Cardiac septum (tissue), 1 donor: ENCODE results near the gene SOS1. TPM values are rescaled to one million over a fixed set of nuclear protein-coding genes. Genes with fewer than 3 reads are reported as not detected.
"Not testable (repeated sequence)": the region's sequence is repeated elsewhere in the genome, so short reads cannot be mapped to it uniquely, and the experiment has no call there.

Experiments used
- DNase-seq: peaks from one replicate; pipeline ENCODE4 v3.0.0-alpha.2; 2020; ENCODE audit warnings: low spot score
- intact Hi-C: fragments of 100-400 bp; cut with DNase I; formaldehyde crosslinking; loops from one replicate; pipeline ENCODE4 v1.14.0; 2022
- total RNA-seq: library from RNA; stranded (reverse); fragmentation: NEBNext Ultra II Directional; extraction: Animal tissue kit (Norgen Biotek cat#: 25700); gene quantifications from one replicate; pipeline ENCODE4 v1.2.1, GENCODE V29; 2021
- donor health status: DM: no; HTN: no; CAD: no.

SOS1 gene
- total RNA-seq, 1 donor from 2014 or later, result 27.3 TPM

DNA sequence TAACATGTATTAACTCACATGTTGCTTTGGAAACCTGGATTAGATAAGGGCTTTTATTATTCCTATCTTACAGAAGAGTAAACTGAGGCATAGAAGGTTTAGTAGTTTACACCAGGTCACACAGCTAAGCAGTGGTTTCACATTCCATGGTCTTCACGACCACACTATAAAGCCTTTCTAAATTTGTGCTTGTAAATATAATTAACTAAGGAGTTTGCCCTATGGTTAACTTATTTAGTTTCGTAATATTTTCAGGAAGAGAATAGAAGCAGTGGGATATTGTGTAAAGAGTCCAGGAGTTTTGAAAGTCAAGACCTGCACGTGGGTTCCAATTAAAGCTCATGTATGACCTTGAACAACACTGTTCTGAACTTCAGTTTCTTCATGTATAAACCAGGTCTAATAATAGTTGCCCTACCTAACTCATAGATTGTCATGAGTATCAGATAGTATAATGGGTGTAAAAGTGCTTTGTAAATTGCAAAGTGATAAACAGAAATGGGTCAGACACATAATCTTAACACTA, 19.5 kb upstream of the SOS1 start:
- intact Hi-C loops, result no loop called here
- DNase-seq, result no peak

DNA sequence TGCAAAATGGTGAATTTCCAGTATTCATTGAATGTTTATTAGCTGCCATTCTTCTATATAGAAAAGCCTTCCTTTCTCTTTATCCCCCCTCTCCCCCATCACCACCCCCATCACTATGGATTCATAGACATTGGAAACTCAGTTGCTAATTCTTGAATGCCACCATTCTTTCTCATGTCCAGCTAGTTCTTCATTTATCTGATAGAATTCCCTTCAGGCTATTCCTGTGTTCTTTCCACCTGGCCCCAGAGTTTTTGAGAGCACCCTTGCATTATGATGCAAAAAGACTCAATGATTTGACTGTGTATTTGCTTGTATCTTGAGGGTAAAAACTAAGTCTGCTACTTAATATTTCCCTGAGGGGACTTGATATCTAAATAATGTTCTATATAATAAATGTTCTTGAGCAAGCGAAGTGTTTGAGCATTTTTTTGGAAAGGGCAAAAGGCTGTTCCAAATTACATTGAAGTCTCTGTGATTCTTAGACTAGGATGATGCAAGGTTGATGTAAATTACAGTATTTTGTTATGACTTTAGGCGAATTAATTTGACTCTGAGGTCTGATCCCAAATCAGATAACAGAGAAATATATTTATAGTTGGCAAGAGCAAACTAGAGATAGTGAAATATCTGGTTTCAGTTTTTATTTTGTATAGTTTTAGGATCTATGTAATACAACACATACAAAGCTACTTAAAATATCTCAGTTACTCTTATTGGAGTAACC, 18.8 kb upstream of the SOS1 start:
- no peak for DNase-seq
- intact Hi-C loops, result no loop called here

DNA sequence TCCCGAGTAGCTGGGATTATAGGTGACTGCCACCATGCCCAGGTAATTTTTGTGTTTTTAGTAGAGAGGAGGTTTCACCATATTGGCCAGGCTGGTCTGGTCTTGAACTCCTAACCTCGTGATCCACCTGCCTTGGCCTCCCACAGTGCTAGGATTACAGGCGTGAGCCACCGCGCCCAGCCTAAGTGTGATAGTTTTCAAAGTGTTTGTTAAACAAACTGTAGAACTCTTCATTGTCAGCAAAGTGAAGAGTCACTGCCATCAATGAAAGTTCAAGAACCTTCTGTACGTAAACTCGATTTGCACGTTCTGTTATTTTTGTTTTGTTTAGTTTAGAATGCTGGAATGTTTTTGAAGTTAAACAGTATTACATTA, 18.0 kb upstream of the SOS1 start:
- no peak for DNase-seq
- intact Hi-C loops, result no loop called here

DNA sequence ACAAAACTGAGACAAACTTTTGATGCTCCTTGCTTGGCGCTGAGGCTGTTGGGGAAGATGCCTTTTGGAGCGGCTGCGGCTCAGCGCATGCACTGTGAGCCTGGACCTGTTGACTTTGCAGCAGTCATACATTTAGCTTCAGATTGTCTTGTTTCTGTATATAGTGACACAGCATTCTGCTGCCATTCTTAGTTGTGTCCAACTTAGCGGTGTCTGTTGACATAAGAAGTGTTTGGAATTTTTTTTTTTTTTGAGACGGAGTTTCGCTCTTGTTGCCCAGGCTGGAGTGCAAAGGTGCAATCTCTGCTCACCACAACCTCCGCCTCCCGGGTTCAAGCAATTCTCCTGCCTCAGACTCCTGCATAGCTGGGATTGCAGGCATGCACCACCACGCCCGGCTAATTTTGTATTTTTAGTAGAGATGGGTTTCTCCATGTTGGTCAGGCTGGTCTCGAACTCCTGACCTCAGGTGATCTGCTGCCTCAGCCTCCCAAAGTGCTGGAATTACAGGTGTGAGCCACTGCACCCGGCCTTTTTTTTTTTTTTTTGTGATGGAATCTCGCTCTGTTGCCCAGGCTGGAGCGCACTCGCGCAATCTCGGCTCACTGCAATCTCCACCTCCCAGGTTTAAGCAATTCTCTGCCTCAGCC, 17.5 kb upstream of the SOS1 start:
- DNase-seq, intact Hi-C loops: not testable (repeated sequence)

- DNase-seq, result no peak
- intact Hi-C loops, result no loop called here
Measured at GRCh38 chr2:39136799-39137198, 15.9 kb upstream of the SOS1 start.

DNA sequence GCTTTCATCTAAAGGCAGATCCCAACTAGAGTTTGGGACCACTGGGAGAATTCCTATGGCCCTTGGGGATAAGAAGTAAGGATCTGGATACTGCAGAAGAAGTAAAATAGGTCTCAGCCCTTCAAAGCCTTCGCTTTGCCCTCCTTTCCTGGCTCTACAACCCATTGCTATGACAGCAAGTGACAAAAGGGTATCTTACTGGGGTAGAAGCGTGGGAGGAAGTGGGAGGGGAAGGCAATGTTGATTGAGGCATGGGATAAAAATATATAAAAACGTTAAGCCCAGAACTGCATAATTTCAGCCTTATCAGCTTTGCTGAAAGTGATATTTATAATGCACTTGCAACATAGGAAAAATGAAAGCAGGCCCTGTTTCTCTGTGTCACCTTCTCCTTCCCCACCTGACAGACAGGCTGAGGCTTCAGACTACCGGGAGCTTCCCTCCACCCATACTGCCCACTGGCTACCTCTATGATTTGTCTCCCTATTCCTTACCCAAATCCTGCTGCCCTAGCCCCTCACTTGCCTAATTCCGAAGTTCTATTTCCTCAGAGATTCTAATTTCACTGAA, 14.9 kb upstream of the SOS1 start:
- DNase-seq, result no peak
- intact Hi-C loops, result no loop called here

- DNase-seq, result no peak
- intact Hi-C loops, result no loop called here
Measured at GRCh38 chr2:39133215-39133851, 12.5 kb upstream of the SOS1 start.

GRCh38 chr2:39128919-39129391, 8.1 kb upstream of the SOS1 start:
- intact Hi-C loops, result no loop called here
- DNase-seq, result no peak

DNA sequence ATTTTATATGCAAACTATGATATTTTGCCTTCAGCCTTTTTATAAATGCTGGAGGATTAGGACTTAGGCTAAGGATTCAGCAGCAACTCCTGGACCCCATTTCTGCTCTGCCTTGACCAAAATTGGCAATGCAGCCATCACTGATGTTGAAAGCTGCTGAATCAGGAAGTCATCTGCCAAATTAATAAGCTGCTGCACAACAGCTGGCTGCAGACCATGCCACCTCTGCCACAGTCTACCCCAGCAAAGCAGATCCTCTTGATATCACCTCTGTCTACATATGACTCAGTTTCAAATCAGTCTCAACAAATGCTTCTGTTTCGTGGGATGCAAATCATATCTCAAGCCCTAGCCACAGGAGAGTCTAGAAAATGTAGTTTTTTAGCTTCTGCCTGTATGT, 7.1 kb upstream of the SOS1 start:
- intact Hi-C loops, result no loop called here
- DNase-seq, result no peak

DNA sequence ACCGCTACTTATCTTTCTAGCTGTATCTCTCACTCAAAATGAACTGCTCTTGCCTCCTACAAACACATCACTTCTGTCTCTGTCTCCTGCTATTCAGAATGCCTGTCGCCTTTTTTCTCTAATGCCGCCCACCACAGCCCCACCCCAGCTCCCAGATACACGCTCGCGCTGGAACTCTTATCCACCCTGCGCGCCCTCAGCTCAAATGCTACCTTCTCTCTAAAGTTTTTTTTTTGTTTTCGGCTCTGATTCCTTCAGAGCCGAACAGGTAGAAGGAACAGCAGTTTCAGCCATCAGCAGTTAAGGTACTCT, 3.9 kb upstream of the SOS1 start:
- DNase-seq, result no peak
- intact Hi-C loops, result loop anchor here (2.0 to 5.0 kb wide), 2 partner anchors 62 to 104 kb away; no protein-coding TSS in a partner anchor

DNA sequence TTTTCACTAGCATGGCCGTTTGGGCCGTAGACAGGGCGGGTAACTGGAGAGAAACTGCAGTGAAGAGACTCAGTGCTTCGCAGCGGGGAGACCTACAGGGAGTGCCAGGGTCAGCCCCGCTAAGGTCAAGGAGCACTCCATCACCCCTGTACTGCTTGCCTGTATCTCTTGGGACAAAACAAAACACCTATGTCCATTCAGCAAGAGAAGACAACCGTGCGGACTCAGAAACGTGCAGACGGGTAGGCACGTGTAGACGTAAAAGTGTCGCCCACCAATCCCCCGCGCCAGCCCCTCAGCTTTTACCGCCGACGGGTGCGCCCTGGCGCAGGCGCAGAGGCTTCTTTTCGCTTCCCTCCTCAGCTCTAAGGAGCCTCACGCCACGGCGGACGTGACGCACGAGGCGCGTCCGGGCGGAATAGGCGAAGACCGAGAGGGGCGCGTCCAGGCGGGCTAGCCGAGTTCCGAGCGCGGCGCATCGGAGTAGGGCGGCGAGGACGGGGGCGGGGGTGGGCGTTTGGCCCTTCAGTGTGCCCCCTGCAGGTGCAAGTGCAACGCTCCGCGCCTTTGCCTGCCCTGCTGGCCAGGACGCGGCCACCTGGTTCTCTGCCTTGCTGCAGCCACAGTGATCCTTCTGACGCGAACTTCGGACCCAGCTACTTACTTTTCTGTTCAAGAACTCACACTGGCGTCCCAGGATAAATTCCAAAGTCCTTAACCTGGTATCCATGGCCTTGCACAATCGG, 3.3 kb upstream of the SOS1 start:
- DNase-seq, result peak; percentile 98
- intact Hi-C loops, result loop anchor here (2.0 to 5.0 kb wide), 2 partner anchors 62 to 105 kb away; no protein-coding TSS in a partner anchor

DNA sequence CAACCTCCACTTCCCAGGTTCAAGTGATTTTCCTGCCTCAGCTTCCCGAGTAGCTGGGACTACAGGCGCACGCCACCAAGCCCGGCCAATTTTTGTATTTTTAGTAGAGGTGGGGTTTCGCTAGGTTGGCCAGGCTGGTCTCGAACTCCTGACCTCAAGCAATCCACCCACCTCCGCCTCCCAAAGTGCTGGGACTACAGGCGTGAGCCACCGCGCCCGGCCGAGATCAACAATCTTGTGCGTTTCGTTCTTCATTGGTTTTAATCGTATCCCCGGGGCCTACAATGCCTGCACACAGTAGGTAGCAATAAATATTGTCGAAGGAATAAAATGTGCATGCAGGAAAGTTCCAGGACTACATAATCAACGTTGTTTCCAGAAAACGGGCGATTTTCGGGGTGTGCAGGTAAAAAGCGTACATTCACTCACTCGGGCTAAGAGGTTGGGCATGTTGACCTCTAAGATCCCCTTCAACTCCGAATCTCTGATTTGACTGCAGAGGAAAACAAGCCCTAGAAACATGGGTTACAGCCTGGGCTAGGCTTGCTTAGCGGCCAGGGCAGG, 2.7 kb upstream of the SOS1 start:
- intact Hi-C loops, result loop anchor here (5.0 kb wide), 1 partner anchor 61 kb away; no protein-coding TSS in a partner anchor
- DNase-seq, result no peak

GRCh38 chr2:39121523-39122063, 742 bp upstream of the SOS1 start:
- DNase-seq, result no peak
- intact Hi-C loops, result loop anchor here (5.0 kb wide), 1 partner anchor 59 kb away; no protein-coding TSS in a partner anchor

DNA sequence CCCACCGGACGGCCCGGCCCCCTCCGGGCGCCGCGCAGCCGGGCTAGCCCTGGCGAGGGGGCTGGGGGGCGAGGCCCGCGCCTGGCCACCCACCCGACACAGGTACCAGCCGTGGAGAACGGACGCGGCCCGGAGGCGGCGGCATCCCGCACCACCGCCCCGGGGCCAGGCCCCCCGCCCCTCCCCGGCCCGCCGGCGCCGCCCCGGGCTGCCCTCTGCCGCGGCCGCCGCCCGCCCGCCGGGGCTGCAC, 405 bp downstream of the SOS1 start:
- intact Hi-C loops, result loop anchor here (5.0 kb wide), 1 partner anchor 58 kb away; no protein-coding TSS in a partner anchor
- DNase-seq, result no peak

- peak; percentile 80 for DNase-seq
- intact Hi-C loops, result loop anchor here (5.0 kb wide), 1 partner anchor 58 kb away; no protein-coding TSS in a partner anchor
Measured at GRCh38 chr2:39119732-39120520, 925 bp downstream of the SOS1 start.

DNA sequence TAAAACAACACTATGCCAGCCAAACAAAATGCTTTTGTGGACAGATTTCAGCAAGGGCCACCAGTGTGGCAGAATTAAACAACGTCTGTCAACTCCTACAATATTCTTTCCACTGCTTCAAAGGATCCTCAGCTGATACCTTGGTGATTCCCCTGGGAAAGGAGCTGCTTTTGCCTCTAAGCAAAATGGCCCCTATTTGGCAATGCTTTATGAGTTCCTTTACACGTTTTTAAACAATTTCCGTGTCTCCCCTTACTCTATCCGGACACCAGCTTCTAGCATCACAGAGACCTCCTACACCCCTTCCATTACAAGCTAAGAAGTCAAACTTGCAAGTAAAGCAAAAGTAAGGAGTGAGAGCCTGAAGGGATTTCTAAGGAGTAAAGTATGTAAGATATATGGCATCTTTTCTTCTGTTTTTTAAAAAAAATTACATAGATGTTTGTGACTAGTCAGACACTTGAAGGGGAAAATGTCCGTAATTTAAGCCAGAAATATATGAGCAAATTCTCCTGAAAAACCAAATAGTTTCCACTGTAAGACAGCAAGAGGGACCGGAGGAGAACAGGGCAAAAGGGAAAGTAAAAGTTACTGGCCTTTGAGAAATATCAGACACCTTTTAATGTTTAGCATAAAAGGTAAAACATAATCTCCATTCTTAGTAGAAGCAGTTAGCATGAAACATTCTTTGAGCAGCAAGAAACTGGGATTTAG, 1.9 kb downstream of the SOS1 start:
- intact Hi-C loops, result no loop called here
- no peak for DNase-seq

- intact Hi-C loops, result no loop called here
Measured at GRCh38 chr2:39115556-39115955, 5.3 kb downstream of the SOS1 start.

DNA sequence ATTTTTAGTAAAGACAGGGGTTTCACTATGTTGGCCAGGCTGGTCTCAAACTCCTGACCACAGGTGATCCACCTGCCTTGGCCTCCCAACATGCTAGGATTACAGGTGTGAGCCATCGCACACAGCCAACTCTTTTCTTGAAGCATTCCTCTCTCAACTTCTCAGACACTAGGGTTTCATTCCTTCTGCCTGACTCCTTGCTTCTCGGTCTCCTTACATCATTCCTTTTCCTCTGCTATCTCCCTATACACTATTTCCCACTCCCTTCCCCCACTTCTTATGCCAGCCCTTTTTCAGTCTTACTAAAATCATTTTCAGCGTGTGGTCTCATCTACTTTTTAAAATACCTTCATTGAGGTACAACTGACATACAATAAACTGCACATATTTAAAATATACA, 6.1 kb downstream of the SOS1 start:
- no peak for DNase-seq
- intact Hi-C loops, result no loop called here

More at GRCh38 chr2:39115556-39115955, 5.3 kb downstream of the SOS1 start:
- DNase-seq, result no peak
